ENCODE measurements around the gene CLSTN3.

DNA sequence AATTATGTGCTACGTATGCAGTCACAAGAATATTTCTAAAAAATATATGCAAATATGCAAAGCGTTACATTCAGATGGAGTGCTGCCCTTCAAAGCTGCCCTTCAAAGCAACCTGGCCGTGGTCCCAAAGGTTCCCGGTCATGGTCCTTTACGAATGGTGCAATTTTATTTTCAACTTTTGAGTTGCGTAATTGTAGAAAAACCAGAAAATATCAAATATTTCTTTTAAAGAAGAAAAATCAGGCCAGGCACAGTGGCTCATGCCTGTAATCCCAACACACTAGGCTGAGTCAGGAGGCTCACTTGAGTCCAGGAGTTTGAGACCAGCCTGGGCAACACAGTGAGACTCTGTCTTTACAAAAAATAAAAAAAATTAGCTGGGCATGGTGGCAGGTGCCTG is 21.4 kb downstream of the CLSTN3 start:
- TF ChIP-seq CREB1 (CRISPR knock-in tag; IDR thresholded peaks at IDR 0.05), result no peak
- TF ChIP-seq, protein P1, sequence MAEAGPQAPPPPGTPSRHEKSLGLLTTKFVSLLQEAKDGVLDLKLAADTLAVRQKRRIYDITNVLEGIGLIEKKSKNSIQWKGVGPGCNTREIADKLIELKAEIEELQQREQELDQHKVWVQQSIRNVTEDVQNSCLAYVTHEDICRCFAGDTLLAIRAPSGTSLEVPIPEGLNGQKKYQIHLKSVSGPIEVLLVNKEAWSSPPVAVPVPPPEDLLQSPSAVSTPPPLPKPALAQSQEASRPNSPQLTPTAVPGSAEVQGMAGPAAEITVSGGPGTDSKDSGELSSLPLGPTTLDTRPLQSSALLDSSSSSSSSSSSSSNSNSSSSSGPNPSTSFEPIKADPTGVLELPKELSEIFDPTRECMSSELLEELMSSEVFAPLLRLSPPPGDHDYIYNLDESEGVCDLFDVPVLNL (CRISPR knock-in tag; IDR thresholded peaks at IDR 0.05; ENCODE audit: borderline replicate concordance, low read depth), result no peak
- TF ChIP-seq ZNF671 (CRISPR knock-in tag; IDR thresholded peaks at IDR 0.05), result no peak
- TF ChIP-seq KAT7 (CRISPR knock-in tag; IDR thresholded peaks at IDR 0.05; ENCODE audit: borderline replicate concordance), result no peak
- no peak for TF ChIP-seq ZBTB43 (CRISPR knock-in tag; IDR thresholded peaks at IDR 0.05)
